NB4 (cell line): ENCODE measurements around the gene DSPP.

ENCODE experiments used
- CTCF ChIP-seq: IDR thresholded peaks from one replicate; pipeline ENCODE4 v1.5.1; 2012; ENCODE audit warnings: low read depth, low read length
- POLR2A ChIP-seq: IDR thresholded peaks from 2 replicates; pipeline ENCODE4 v1.6.1; 2011; ENCODE audit warnings: mild to moderate bottlenecking; ENCODE audit not compliant: insufficient read length; ENCODE audit errors: extremely low read depth

DNA sequence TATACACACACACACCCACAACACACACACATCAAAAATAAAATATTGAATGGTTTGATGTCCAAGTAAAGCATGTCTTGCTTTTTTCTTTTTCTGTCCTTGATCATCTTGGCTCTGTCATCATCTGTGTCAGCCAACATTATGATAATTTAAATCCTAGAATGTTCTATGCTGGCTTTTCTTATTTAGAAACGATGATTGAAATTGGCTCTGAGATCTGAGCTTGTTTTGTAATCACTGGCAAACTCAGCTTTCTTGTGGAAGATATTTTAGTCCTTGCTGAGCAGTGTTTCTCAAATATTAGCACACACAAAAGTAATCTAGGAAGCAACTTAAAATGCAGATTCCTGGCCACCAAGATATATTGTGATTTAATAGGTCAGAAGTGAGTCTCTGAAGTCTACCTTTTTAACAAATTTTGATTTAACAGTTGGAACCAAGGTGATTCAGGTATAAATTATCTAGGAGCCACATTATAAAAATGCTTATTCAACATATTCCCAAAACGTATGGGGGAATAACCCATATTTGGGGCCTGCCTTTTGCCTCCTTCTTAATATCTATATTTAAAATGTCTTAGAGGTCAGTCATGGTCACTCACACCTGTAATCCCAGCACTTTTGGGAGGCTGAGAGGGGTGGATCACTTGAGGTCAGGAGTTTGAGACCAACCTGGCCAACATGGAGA lies 24.0 kb upstream of the DSPP start:
- no peak for TF ChIP-seq POLR2A
- no peak for TF ChIP-seq CTCF
